Nephron (organoid): ENCODE data around the gene SMIM15.
A peak's percentile ranks its signal among the peaks of the same experiment; 100 is the strongest.

Experiments used
- H3K27ac Mint-ChIP-seq, 3 experiments: 2 replicates each; pipeline ENCODE4 v1.8.0; 2020; ENCODE audit warnings: mixed read lengths in 3 of 3, mild to moderate bottlenecking in 2 of 3, moderate library complexity in 1 of 3
- H3K27me3 Mint-ChIP-seq: 2 replicates; pipeline ENCODE4 v1.8.0; 2021; ENCODE audit warnings: low read depth, mild to moderate bottlenecking, moderate library complexity, mixed read lengths
- H3K36me3 Mint-ChIP-seq: 2 replicates; pipeline ENCODE4 v1.8.0; 2020; ENCODE audit warnings: low read depth, mixed read lengths
- H3K4me1 Mint-ChIP-seq: 2 replicates; pipeline ENCODE4 v1.8.0; 2020; ENCODE audit warnings: mixed read lengths
- H3K4me3 Mint-ChIP-seq, 3 experiments: 2 replicates each; pipeline ENCODE4 v1.8.0; 2020; ENCODE audit warnings: mild to moderate bottlenecking in 3 of 3, mixed read lengths in 3 of 3, moderate library complexity in 2 of 3
- H3K9me3 Mint-ChIP-seq: 2 replicates; pipeline ENCODE4 v1.8.0; 2020; ENCODE audit warnings: mixed read lengths
- CTCF ChIP-seq, 3 experiments: fragments of 200-600 bp; sonication (generic); IDR thresholded peaks; one replicate each; pipeline ENCODE4 v1.5.0; 2021; ENCODE audit warnings: antibody characterized with exemption in 3 of 3; ENCODE audit not compliant: unreplicated experiment in 3 of 3

The SMIM15 gene, protein sequence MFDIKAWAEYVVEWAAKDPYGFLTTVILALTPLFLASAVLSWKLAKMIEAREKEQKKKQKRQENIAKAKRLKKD

DNA sequence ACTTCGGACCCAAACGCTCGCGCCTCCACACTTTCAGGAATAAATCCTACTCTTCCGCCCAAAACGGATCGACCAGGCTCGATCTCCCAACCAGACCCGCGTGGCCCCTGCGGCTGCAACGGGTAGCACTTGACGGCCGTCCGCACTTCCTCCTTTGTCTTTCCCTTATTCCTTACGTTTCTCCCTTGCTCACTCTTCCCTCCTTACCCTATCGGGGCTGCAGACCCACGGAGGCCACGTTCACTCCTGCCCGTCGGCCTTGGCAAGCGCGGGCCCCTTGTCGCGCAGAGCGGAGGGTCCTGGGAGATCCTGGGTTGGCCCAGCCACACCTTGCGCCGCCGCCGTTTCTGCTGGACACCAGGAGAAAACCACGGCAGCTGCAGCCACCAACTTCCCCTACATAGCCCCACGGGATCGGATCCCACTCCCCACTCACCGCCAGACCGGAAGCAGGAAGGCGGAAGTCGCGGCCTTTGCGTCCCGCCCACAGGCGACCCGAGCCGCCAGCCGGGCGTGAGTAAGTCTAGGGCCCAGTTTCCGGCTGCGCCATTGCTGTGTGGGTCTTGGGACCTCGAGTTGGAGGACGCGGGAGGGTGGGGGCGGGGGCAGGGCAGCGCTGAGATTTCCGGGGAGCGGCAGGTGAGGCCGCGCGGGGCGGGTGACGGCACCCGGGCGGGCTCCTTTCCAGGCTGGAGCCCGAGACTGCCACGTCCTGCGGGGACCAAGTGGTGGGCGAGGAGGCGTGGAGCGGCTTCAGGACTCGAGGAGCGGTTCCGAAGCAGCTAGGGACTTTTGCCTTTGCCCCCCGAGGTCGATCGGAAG, at the start of gene SMIM15:
Gene SMIM15 (minus strand): TSS at position 459 of the 822 bp plus-strand sequence. CDS start 2,297 bp downstream, outside the sequence.
- no peaks in the 10 kb centered on the region for H3K27me3 Mint-ChIP-seq
- peak within 1 kb of the TSS; percentile 98 to 99 (median 98) for H3K27ac Mint-ChIP-seq
- peak within 1 kb of the TSS; percentile 96 to 97 (median 96) for H3K4me3 Mint-ChIP-seq
- no peaks in the 10 kb centered on the region for H3K9me3 Mint-ChIP-seq
- H3K36me3 Mint-ChIP-seq, result peaks cover 56% of the 10 kb centered on the region
- peaks cover 47% of the 10 kb centered on the region for H3K4me1 Mint-ChIP-seq
- no peak for TF ChIP-seq CTCF (IDR thresholded peaks at IDR 0.05; ENCODE audit: unreplicated experiment in 3 of 3)

GRCh38 chr5:61207884-61208283, 45.6 kb upstream of the SMIM15 start:
- H3K4me1 Mint-ChIP-seq, result no peaks in the 10 kb centered on the region

GRCh38 chr5:61205013-61205412, 42.7 kb upstream of the SMIM15 start:
- TF ChIP-seq CTCF (IDR thresholded peaks at IDR 0.05; ENCODE audit: unreplicated experiment in 3 of 3), result no peak
- no peaks in the 10 kb centered on the region for H3K27me3 Mint-ChIP-seq

More at GRCh38 chr5:61207884-61208283, 45.6 kb upstream of the SMIM15 start:
- Mint-ChIP-seq H3K27ac (no peak overlapping the region), H3K9me3 (peaks cover 40% of the 10 kb centered on the region), H3K27me3 (no peaks in the 10 kb centered on the region), H3K4me3 (no peak overlapping the region), H3K36me3 (no peaks in the 10 kb centered on the region)
- no peak for TF ChIP-seq CTCF (IDR thresholded peaks at IDR 0.05; ENCODE audit: unreplicated experiment in 3 of 3)

DNA sequence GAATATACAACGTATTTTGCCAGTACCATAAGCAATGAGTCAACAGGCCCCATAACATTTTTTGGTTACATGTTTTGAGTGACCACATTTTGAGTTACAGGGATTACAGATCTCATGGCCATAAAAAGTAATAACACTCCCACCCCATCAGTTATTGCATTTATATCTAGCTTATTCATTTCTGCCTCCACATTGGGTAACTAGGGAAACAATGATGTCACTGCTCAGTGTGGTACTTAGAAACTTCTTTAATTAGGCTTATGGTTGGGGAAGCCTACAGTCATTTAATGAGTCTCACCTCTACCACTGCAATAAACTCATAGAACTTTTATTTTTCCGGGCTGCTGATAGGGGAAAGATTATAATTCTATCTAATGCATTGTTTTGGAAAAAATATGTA, 39.9 kb upstream of the SMIM15 start:
- Mint-ChIP-seq H3K4me3 (no peak overlapping the region), H3K9me3 (peaks cover 42% of the 10 kb centered on the region), H3K27me3 (no peaks in the 10 kb centered on the region), H3K36me3 (no peaks in the 10 kb centered on the region), H3K27ac (no peak overlapping the region), H3K4me1 (no peaks in the 10 kb centered on the region)
- TF ChIP-seq CTCF (IDR thresholded peaks at IDR 0.05; ENCODE audit: unreplicated experiment in 3 of 3), result no peak

More at GRCh38 chr5:61205013-61205412, 42.7 kb upstream of the SMIM15 start:
- H3K27ac Mint-ChIP-seq, result no peak overlapping the region
- no peaks in the 10 kb centered on the region for H3K36me3 Mint-ChIP-seq
- peaks cover 40% of the 10 kb centered on the region for H3K9me3 Mint-ChIP-seq
- no peak overlapping the region for H3K4me3 Mint-ChIP-seq
- H3K4me1 Mint-ChIP-seq, result no peaks in the 10 kb centered on the region

- no peaks in the 10 kb centered on the region for H3K36me3 Mint-ChIP-seq
- TF ChIP-seq CTCF (IDR thresholded peaks at IDR 0.05; ENCODE audit: unreplicated experiment in 3 of 3), result no peak
Measured at GRCh38 chr5:61200582-61201155, 38.4 kb upstream of the SMIM15 start.

More at GRCh38 chr5:61200582-61201155, 38.4 kb upstream of the SMIM15 start:
- Mint-ChIP-seq H3K27me3 (no peaks in the 10 kb centered on the region), H3K4me1 (no peaks in the 10 kb centered on the region), H3K27ac (no peak overlapping the region), H3K4me3 (no peak overlapping the region), H3K9me3 (peaks cover 35% of the 10 kb centered on the region)
